Measurements from ENCODE around the gene NT5C3B. TPM values are rescaled to one million over a fixed set of nuclear protein-coding genes. Genes with fewer than 3 reads are reported as not detected.
A peak's percentile ranks its signal among the peaks of the same experiment; 100 is the strongest.

NT5C3B gene
- total RNA-seq, 1 donor from 2014 or later = 19.3 TPM

DNA sequence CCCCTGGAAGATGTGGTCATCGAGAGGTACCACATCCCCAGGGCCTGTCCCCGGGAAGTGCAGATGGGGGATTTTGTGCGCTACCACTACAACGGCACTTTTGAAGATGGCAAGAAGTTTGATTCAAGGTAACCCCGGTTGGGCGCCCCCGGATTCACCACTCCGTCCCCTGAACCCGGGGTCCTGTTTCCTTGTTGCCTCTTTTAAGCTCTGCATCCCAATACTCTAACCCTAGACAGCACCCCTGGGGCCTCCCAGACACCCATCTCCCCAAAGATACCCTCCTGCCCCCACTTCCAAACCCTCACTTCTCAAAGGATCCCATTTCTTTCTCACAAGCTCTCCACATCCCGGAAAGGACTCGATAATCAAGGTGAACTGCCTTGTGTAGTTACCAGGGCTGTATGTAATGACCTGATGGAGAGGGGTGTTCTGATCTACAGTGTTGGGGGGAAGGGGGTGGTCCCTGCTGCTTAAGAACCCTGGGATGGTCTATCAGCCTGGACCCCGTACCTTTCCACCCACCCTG lies 22.8 kb downstream of the NT5C3B start:
- DNase-seq = no peak
- no peak for ATAC-seq
- intact Hi-C loops (cut with micrococcal nuclease) = no loop called here

DNA sequence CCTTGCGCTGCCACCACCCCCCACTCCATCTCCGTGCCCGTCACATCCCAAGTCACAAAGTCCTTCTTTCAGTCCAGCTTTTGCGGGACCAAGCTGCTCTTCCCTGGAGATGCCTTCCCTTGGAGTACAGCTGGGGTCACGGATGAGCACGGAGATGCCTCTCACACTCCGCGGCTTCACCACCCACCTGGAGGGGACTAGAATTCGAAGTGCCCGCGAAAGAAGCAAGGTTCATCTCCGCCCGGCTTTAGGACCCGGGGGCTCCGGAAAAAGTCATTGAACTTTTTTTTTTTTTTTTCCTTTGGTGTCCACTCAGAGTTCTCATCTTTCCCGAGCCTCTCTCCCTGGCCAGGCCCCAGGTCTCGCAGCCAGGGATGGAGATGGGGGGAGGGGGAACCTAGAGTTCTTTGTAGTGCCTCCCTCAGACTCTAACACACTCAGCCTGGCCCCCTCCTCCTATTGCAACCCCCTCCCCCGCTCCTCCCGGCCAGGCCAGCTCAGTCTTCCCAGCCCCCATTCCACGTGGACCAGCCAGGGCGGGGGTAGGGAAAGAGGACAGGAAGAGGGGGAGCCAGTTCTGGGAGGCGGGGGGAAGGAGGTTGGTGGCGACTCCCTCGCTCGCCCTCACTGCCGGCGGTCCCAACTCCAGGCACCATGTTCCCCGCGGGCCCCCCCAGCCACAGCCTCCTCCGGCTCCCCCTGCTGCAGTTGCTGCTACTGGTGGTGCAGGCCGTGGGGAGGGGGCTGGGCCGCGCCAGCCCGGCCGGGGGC lies 23.5 kb downstream of the NT5C3B start, which contains the start of gene FKBP10:
Gene FKBP10 (plus strand): TSS at position 624 of the 771 bp plus-strand sequence. CDS start 31 bp downstream, at position 655.
- peak; percentile 75 for DNase-seq
- peak; percentile 65 for ATAC-seq
- intact Hi-C loops (cut with micrococcal nuclease) = no loop called here

DNA sequence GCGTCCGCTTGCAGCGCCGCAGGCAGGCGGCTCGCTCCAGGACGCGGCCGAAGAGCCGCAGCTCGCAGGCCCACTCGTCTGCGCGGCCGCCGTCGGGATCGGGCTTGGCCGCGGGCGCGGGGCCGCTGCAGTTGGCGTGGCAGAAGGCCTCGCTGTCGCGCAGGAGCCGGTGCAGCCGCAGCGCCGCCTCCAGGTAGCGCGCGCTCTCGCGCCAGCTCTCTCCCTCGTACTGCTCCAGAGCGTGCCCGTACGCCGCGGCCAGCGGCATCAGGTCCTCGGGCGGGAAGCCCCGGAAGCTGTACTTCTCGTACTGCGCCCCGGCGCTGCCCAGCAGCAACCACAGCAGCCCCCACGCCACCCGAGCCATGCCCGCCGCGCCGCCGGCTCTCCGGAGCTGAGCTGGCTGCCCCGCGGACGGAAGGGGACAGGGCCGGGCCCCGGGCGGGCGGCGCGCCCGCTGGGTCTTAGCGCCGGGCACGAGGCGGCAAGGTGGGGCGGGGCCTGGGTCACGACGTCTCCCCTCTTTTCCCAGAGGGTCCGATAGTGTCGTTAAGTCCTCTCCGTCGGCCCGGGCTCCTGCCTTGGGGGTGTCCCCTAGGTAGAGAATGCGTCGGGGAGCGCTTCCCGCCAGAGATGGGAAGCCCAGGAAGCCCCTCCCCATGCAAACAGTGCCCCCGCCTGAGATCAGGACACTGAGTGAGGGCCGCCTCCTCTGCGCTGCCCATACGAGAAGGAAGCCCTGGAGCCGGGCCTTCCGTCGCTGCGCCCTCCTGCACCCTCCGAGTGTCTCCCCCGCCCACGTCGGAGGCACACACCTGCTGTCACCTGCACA lies 24.3 kb downstream of the NT5C3B start, which contains the start of gene P3H4:
Gene P3H4 (minus strand): TSS at position 401 of the 832 bp plus-strand sequence. CDS start 34 bp downstream, at position 367.
- ATAC-seq = peak; percentile 89
- intact Hi-C loops (cut with micrococcal nuclease) = no loop called here
- DNase-seq = peak; percentile 91

DNA sequence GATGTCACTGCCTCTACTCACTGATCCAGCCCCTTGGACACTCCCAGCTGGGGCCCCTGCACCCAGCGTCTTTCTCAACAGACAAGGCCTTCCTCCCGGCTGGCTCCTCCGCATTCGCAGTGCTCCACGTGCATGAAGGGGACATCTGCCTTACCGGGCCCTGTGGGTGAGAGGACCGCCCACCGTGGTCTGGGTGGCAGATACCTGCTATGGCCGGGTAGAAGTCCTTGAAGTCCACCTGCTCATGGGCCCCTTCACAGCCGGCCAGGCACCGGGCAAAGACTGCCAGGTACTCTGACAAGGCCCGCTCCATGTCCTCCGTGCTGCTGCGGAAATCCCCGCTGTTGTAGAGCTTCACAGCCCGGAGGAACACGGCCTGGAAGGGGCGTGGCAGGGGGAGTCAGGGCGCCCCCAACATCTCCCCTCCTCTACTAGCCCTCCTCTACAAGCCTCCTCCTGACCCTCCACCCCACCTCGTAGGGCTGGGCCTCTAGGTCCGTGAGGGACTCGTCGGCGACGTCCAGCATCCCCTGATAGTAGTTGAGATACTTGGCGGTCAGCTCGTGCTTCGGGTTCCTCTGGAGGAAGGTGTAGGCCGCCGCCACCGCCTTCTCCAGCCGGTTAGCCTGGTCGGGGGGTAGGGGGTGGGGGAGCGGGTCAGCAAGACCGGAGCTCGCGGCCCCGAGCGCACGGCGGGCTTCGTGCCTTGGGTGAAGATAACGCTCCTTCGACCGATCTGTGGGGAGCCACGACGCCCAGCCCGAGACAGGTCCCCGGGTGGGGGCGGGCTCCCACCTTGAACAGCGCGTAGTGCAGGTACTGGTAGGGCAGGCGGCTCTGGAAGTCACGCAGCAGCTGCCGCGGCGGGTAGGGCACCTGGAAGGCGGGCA lies 25.1 kb downstream of the NT5C3B start:
- intact Hi-C loops (cut with micrococcal nuclease) = no loop called here
- DNase-seq (no peak), ATAC-seq (no peak)

DNA sequence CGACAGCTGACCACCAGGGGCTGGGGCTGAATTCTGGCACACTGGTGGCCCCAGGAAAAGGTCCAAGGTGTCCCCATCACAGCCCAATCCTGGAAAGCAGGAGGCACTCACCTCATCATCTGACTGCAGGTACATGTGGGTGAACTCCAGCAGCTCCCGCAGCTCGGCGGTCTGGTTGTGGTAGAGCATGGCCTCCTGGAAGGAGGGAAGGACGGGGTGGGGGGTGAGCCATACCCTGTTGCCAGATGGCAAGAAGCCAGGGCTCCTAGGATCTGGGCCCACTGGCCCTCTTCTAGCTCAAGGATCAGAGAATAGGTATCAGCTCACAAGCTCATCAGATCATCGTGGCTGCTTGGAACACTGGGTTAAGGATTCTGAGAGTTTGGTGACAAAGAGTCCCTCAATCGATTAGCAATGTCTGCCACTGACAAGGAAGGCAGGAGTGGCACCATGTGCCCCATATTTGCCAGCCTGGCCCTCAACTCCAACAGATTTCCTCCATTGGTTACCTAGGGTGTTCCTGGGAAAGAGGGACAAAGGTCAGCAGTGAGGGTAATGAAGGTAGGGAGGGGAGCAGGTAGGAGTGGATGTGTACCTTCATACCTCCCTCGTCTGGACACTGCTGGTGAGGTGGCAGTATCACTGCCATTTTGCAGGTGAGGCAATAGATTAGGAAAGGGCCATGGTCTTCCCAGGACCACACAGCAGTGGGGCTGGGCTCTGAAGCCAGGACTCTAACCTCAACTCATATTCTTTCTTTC lies 29.2 kb downstream of the NT5C3B start:
- ATAC-seq = no peak
- intact Hi-C loops (cut with micrococcal nuclease) = no loop called here
- no peak for DNase-seq

DNA sequence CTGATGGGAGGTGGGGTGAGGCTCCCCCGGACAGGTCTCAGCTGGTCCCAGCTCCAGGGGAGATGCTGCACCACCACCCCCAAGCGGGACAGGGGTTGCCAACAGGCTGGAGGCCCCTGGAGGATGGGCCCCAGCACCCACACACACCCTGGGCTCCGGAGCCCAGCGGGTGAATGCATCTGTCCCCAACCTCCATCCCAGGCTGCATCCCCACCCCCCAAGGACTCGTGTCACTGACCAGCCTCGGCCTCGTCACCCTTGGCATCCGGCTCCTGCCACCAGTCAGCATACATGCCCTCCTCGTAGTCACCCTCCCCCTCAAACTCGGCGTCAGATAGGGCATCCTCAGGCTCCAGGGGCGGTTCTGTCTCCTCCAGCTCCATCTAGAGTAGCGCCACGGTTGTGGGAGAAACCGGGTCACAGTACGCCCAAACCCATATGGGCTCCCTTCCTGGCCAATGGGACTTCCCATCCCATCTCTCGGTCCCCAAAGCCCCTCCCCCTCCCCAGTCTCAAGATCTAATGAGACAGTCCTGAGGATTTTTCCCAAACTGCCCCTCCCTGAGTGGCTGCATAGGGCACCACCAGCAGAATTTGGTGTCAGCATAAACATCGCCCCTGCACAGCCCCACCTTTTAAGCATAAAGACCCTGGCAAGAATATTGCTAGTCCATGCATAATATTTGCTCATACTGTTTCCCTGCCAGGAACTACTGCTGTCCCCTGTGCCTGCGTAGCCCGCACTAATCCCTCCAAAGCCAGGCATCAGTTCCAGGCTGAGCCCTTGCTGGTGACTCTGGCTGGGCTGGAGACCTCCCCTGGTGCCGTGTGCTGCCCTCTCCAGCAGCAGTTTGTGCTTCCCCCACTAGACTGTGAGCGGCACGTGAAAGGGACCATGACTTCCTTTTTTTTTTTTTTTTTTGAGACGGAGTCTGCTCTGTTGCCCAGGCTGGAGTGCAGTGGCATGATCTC lies 32.7 kb downstream of the NT5C3B start:
- ATAC-seq (no peak), DNase-seq (no peak)
- intact Hi-C loops (cut with micrococcal nuclease) = no loop called here

DNA sequence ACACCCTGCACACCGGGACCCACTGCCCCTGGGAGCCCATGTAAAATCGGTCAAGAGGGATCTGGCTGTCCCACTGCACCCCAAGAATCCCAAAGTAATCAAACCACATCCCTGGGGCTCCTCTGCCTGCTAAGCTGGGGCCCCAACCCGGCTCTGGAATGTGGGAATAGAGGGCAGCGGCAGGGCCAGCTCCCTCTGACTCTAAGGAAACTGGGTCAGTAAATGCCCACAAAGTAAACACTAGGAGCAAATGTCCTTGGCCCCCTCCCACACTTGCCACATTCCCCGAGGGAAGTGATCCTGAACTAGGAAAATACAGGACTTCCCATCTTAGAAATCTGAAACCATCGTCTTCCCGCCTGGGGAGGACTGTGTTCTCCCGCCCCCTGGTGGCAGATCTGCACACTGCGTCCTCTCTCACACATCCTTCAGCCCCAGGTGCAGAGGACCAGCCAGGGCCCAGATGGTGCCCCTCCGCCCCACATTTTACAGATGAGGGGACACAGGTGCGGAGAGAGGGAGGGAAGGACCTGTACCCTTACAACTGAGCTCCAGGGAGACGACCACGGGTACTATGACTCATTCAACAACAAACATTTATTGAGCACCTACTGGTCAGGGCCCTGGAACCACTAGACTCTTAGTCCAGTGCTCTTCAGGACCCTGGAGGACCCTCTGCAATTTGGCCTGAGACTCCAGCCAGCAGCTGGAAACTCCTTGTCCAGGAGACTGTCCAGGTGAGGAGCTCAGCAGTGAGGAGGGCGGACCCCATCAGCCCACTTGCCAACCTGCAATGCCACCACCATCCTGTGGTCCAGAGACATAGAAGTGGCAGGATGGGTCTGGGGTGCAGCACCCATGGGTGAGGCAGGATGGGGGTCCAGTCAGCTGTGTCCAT lies 34.4 kb downstream of the NT5C3B start:
- ATAC-seq = peak; percentile 88
- intact Hi-C loops (cut with micrococcal nuclease) = loop anchor here (2.0 kb wide), 1 partner anchor 63 kb away; no protein-coding TSS in a partner anchor
- peak; percentile 90 for DNase-seq

DNA sequence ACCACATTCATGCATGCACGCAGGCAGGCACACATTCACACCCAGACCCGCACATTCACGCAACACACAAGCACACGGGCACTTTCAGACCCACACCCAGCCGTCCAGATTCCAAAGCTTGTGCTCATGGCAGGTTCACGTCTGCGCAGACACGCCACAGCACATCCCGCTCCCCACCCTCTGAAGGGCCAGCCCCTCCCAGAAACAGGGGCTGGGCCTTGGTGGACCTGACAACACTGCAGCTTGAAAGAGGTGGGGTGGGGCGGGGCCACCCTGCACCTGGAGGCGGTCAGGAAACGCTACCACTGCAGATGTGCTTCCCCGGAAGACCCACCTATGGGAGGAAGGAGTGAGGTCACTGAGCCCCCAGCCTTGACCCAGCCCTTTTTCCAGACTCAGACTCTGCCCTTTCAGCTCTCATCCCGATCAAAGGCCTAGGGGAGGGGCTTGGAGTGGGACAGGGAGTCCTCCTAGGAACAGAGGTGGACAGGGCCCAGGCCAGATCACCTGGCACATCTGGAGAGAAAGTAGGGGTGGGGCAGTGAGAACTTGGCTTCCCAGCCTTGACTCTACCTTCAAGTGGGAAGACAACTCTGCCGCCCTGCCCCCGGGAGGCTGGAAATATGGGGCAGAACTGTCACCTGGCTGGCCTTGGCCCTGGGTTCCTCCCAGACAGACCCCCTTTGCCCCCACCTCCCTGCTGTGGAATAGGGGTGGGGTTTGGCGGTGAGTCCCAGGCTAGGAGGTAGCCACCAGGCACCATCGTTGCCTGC lies 35.2 kb downstream of the NT5C3B start:
- DNase-seq (no peak), ATAC-seq (peak; percentile 40)
- intact Hi-C loops (cut with micrococcal nuclease) = loop anchor here (2.0 kb wide), 1 partner anchor 62 kb away; no protein-coding TSS in a partner anchor

DNA sequence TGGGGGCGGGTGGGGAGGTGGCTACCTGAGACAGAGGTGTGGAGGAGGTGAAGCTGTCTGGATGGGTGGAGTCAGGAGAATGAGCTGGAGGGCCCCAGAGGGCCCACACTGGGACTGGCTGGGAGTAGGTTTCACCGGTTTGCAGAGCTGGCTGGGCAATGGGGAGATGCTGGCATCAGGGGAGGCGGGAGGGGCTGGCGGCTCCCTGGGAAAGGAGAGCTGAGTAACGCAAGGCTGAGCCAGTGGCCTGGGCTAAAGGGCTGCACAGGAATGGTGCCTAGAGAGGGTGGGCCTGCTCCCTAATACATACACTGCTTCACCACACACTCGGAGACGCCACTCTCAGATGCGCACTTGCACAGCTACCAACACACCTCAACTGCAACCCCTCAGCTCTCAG lies 36.7 kb downstream of the NT5C3B start:
- DNase-seq (no peak), ATAC-seq (no peak)
- intact Hi-C loops (cut with micrococcal nuclease) = no loop called here

DNA sequence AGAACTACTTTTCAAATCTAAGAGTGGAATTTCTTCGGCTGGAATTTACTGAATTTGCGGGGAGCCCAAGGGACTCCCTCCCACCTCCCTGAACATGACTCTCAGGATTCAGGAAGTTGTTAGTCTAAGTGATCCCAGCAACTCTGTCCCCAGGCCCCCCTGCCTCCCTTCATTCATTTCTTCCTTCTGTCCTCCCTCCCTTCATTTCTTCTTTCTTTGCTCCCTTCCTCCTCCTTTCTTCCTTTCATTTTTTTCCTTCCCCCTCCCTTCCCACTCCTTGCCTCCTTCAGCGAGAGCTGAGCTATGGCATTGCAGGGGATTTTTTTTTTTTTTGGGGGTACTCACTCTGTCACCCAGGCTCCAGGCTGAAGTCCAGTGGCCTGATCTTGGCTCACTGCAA lies 38.7 kb downstream of the NT5C3B start:
- intact Hi-C loops (cut with micrococcal nuclease) = no loop called here
- DNase-seq (no peak), ATAC-seq (no peak)

DNA sequence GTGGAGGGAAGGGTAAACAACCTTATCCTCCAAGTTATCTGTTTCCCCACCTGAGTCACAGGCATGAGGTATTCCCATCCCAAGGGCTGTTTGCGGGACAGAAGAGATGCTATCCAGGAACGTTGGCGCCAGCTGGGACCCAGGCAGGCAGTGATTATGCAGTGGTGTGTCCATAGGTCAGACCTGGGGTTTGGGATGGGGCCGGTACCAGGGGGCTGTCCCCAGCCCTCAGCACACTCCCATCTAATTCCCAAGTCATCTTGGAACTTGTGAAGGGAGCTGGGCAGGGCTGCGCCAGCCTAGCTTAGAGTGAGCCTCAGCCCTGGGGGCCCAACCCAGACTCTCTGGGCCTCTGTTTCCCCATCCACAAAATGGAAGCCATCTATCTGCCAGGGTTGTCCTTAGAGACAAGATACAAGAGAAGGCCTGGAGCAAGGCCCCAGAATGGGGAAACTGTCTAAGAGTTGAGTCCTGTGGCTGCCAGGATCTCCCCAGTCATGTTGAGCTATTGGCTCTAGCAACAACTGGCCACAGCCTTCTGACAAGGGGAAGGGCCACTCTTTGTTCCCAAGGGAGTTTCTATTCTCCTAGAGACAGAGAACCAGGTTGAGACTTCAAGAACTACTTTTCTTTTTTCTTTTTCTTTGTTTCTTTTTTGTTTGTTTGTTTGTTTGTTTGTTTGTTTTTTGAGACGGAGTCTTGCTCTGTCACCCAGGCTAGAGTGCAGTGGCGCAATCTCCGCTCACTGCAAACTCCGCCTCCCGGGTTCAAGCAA lies 39.7 kb downstream of the NT5C3B start:
- intact Hi-C loops (cut with micrococcal nuclease) = no loop called here
- no peak for ATAC-seq
- no peak for DNase-seq

DNA sequence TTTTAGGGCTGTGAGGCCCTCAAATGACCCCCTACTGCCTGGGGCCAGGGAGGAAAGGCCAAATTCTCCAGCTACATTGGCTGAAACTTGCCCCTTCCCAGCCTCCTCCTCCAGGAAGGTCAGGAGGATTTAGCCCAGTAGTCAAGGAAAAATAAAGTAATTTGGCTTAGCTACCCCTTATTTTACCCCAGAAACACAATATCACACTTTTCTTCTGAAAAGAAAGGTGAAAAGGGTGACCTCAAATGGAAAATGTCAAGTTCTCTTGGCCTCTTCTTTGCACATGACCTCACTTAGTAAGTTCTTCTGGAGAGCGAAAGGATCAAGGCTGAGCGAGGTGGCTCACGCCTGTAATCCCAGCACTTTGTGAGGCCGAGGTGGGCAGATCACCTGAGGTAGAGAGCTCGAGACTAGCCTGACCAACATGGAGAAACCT lies 41.5 kb downstream of the NT5C3B start:
- intact Hi-C loops (cut with micrococcal nuclease) = no loop called here
- no peak for DNase-seq

DNA sequence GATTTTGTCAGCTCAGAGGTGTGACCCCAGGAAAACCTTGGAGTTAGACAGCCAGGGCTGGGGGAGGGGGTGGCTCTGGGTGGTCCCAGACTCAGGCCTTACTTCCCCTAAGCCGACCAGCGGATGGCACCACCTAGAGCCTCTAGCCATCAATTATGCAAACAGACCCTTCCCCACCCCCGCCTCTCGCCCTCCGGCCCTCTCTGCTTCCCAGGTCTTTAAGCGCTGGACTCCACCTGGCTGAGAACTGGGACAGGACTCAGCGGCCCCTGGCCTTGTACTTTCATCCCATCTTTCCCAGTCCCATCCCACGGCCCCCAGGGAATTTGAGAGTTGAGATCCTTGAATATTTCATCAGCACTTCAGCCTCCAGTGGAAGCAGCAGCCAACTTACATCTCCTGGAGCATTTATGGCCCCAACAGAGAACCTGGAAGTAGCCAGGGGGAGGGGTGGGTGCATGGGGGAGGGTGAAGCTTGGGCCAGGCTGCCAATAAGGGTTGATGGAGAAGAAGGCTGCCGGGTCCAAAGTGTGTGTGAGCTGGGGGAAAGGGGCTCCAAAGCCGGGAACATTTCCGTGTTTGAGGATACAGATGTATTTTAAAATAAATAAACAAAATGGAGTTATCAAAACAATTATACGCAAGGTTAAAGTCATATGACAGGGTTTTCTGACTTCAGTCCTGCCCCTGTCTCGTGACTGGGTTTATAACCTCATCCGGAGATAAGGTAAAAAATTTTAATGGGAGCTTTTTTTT lies 42.1 kb downstream of the NT5C3B start:
- intact Hi-C loops (cut with micrococcal nuclease) = no loop called here
- peak; percentile 27 for ATAC-seq
- peak; percentile 48 for DNase-seq

More for the DNA sequence above, 41.5 kb downstream of the NT5C3B start:
- no peak for ATAC-seq
